ENCODE measurements around the gene AATK.

The AATK gene

GRCh38 chr17:81070541-81071246 lies 95.3 kb downstream of the AATK start:
- no peak for DNase-seq (ENCODE audit: low spot score)

GRCh38 chr17:81069135-81069645 lies 96.8 kb downstream of the AATK start:
- DNase-seq (ENCODE audit: low spot score): no peak

- no peak for DNase-seq (ENCODE audit: low spot score)
These were observed 97.4 kb downstream of the AATK start for GRCh38 chr17:81068411-81069134.

GRCh38 chr17:81067391-81067811 lies 98.6 kb downstream of the AATK start:
- no peak for DNase-seq (ENCODE audit: low spot score)

Measured in HuH-7.5 (cell line).